Measurements from ENCODE around the gene ALDH1A1.

DNA sequence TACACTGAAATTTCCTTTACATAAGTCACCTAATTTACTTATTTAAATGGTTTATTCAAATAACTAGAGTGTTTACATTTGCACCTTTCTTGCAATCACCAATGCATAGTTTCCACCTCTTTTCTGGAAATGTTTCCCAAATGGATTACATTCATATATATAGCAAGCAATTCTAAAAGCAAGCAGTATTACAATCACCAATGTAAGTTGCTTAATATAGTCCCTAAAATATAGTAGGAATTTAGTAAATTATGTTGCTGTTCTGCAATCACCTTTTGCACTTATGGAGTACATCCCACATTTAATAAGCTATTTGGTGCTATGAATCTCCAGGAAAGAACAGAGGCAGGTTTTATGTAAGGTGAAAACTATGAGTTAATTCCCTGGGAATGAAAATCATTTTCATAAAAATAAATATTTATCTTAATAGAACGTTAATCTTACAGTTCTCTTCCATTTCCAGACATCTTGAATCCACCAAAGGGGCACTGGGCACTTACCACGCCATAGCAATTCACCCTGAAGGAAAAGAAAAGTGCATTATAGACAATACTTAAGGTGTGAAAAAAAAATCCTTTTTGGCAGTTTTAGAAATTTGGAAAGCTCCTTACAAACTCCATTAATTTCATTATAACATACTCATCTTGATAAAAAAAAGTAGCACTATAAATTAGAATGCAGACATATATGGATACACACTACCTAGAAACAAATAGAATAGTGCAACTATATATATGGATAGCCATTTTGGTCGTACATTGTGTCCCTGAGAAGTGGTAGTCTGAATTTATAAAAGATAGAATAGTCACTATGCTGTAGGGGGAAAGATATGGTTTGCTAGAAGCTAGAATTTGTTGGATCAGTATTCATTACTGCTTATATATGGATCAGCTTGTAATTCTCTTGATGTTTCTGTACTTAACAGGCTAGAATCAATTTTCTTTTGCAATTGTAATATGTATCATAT is 47.1 kb downstream of the ALDH1A1 start:
- no peak for TF ChIP-seq POLR2A (IDR thresholded peaks at IDR 0.05; ENCODE audit: low read depth, low read length)
- TF ChIP-seq, protein P1, sequence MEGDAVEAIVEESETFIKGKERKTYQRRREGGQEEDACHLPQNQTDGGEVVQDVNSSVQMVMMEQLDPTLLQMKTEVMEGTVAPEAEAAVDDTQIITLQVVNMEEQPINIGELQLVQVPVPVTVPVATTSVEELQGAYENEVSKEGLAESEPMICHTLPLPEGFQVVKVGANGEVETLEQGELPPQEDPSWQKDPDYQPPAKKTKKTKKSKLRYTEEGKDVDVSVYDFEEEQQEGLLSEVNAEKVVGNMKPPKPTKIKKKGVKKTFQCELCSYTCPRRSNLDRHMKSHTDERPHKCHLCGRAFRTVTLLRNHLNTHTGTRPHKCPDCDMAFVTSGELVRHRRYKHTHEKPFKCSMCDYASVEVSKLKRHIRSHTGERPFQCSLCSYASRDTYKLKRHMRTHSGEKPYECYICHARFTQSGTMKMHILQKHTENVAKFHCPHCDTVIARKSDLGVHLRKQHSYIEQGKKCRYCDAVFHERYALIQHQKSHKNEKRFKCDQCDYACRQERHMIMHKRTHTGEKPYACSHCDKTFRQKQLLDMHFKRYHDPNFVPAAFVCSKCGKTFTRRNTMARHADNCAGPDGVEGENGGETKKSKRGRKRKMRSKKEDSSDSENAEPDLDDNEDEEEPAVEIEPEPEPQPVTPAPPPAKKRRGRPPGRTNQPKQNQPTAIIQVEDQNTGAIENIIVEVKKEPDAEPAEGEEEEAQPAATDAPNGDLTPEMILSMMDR (IDR thresholded peaks at IDR 0.05; ENCODE audit: extremely low read depth in 1 of 2, insufficient read depth in 1 of 2, low read depth in 1 of 2, low read length in 2 of 2): no peak
- TF ChIP-seq MYC (IDR thresholded peaks at IDR 0.05; ENCODE audit: low read depth, low read length): no peak
